HG02588 (cell line): Measurements from ENCODE around the gene MAB21L4.

Experiments
- ATAC-seq: cut with Tn5 transposase; IDR thresholded peaks from one replicate; pipeline ENCODE4 v1.9.1; 2021; ENCODE audit warnings: mild to moderate bottlenecking, moderate library complexity; ENCODE audit not compliant: unreplicated experiment

Gene MAB21L4

DNA sequence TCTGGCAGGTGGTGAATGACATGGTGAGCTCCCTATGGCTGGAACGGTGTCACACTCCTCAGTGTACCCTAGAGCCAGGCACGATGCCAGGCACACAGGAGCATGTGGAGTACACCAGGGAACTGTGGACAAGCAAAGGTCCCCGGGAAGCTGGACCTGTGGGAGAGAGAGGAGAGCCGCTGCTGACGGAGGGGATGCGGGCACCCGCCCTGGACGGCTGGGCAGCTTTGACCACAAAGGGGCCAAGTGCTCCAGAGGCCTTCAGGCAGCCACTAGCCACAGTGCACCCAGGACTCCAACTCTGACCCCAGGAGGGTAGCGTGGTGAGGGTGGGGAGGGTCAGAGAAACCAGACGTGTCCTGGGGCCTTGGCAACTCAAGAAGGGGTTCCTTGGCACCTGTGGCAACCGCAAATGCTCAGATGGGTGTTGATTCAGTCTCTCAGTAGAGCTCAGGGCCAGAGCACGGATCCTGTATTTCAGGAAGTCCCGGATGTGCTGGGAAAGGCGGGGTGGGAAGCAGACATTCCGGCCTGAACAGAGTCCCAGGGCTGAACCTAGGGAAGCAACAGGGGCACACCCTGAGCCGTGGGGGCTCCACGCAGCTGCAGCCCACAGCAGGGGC, 2.3 kb upstream of the MAB21L4 start:
- no peak for ATAC-seq

DNA sequence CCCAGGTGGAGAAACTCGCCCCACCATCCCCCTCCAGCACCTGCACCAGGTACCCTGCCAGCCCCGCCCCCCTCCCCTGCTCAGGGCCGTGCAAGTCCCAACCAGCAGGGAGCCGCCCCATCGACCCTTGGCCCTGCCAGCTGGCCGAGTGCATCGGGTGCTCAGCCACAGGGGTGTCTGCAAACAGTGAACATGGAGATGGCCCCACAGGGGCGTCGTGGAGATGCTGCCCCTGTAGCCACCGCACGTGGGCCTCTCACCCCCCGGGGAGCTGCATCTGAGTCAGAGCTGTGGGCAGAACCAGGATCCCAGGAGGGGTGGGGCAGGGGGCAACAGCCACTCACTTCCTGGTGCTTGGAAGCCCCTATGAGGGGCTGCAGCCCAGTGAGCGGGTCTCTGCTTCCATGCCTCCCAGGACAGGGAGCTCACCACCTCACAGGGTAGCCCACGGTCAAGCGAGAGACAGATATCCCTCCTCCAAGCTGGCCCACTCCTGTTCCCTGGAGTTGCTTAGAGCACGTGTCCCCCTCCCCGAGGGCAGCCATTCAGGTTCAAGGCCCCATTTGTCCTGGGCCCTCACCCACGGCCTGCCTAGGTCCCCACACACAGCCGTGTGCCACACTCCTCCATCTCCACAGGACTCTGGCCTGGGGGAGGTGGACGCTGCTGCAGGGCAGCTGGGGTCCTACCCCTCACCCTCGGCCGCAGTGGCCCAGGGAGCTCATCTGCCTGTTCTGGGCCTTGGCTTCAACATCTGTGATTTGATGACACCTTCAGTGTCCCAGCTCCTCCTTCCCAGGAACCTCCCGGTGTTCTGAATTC, 1.1 kb upstream of the MAB21L4 start:
- no peak for ATAC-seq

DNA sequence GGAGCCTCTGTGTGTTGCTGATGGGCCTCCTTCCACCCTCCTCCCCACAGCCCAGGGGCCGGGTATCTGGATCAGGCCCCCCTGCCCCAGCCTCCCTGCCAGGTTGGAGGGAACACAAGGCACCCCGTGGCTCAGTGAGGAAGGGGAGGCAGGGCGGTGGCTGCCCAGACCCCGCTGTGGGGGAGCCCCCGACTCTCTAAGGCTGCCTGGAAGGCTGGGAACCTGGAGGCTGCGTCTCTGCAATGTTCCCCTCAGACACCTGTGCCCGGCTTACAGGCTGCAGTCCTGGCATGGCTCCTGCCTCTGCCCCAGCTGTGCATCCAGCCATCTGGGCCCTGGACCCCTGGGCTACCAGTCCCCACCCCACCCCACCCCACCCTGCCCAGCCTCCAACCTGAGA, 438 bp upstream of the MAB21L4 start:
- ATAC-seq, result no peak

DNA sequence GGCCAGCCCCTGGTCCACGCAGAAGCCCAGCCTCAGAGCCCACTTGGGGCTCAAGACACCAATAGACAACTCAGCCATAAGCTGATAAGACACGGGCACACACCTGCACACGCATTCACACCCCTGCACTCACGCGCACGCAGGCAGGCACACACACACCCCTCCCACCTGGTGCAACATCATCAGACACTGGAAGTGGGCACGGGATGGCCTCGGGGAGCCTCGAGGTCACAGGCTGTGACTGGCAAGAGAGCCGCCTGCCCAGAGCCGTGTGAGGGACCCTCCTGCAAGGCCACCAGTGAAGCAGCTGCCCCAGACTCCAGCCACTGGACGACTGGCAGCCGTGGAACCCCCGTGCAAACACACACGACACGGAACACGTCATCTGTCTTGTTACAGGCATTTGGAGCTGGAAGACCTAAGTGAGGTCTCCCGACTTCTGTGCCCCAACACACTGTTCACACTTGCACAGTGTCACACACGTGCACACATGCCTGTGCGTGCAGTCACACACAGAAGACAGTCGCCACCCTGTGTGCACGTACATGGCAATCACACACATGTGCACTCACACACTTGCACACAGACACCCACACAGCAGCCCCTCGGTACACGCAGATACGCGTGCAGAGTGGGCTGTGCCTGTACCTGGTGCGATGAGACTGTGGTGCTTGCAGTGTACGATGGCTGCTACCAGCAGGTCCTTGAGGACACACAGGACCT, 959 bp downstream of the MAB21L4 start:
- ATAC-seq, result no peak

DNA sequence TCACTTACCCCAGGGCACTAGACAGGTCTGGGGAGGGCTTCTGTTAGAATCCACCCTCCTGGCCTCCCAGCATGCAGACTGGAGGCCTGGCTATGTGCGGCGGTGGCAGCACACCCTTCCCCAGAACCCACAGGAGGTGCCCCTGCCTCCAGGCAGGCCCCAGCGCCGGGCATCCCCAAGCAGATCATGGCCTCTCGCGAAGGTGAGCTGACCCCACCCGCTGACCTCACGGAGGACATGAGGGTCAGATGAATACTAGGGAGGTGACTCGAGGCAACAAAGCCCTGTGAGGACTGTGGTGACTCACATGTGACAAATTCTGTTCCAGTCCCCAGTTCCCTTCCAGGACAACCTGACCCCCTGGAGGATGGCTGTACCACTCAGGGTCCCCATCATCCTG, 1.9 kb downstream of the MAB21L4 start:
- no peak for ATAC-seq

DNA sequence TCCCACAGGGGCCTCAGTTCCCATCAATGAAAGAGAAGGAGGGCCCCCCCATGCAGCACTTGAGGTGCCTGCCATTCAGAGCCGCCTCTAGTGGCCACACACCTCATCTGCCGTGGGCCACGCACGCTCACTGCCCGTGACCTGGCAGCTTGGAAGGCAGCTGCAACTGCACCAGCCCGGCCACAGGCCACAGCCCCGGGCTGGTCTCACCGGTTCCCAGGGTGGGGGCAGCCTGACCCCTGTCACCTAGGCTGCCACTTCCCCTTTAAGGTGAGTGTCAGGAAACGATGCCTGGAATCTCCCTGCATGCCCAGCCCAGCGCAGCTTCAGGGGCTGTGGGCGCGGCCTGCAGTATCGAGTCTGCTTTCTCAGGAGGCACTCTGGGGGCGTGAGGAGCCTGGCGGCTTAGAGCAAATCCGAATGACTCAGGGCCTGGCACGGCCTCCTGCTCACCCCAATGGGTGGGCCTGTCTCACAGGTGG, 2.6 kb downstream of the MAB21L4 start:
- ATAC-seq, result no peak

DNA sequence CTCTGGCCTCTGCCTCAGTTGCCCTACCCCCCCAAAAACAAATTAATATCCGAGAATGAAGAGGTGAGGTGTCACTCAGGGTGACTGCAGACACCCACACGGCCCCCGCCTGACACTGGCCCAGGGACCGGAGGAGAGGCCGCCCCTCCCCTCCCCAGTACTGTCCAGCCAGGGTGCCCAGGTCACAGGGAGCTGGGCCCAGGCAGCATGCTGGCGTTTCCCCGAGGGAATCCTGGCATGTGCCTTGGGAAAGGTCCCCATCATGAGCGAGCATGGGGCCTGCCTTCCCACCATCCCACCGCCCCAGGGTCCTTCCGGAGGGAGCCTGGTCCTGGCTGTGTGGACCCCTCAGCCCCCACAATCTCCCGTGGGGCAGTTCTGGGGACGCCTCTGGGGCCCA, 3.0 kb downstream of the MAB21L4 start:
- no peak for ATAC-seq

DNA sequence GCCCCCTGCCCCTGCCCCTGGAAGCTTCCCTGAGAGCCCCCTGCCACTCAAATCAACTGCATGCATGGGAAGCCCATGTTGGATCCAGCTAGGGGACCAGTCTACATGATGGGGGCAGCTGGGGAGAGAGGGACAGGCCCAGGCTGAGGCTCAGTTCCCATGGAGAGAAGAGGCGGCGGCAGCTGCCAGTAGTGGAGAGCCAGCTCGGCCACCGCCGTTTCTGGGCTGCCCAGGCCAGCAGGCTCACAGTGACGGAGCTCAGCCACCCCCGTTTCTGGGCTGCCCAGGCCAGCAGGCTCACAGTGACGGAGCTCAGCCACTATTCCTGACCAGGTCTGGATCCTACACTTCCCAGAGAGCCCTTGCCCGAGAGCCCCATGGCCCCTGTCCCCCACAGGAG, 3.6 kb downstream of the MAB21L4 start:
- no peak for ATAC-seq

DNA sequence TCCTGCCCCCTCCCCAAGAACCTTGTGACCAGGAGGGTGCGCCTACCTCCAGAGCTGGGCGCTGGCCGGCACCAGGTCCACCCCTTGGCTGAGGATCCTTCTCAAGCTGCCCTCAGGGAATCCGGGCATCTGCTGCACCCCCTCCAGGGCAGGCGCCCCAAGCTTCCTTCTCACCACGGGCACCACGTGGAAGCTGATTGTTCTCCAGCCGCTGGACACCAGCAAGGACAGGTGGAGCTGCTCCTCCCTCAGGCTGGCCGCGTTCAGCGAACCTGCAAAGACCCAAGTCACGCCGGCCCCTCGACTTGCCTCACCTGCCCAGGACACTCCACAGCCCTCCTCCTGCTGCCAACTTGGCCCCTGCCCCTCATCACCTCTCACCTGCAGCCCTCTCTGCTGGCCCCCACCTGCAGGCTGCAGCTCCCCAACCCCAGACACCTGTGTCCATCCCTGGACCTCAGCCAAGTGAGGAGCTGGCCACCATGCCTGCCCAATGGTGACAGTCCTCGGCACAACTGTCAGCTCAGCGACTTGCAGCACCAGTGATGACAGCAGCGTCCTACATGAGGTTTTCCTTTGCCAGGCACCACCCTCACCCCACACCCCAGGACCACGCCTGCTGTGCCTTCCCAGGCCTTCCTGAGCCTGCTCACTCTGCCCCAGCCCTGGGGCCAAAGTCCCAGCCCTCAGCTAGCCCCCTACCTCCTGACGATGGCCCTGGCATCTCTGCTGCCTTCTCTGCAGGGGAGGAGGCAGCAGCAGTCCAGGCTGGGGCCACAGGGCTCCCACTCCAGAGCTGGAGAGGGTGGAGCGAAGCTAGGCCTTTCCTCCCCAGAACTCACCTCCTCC, 4.2 kb downstream of the MAB21L4 start:
- ATAC-seq, result no peak

DNA sequence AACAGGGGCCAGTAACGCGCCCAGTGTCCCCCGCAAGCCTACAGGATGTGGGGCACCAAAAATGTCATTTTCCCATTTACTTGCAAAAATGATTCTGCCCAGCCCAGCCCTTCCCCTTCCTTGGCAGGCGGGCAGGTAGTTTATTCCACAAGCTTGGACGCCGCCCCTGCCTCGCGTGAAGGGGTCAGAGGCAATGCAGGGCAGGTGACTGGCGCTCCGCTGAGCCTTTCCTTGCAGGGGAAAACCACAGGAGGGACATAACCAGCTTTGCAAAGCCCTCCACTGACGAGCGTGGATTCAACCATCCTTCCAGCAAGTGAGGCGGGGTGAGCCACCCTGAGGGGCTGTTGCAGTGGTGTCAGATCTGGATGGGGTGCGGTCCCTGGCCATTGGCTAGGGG, 5.3 kb downstream of the MAB21L4 start:
- no peak for ATAC-seq

DNA sequence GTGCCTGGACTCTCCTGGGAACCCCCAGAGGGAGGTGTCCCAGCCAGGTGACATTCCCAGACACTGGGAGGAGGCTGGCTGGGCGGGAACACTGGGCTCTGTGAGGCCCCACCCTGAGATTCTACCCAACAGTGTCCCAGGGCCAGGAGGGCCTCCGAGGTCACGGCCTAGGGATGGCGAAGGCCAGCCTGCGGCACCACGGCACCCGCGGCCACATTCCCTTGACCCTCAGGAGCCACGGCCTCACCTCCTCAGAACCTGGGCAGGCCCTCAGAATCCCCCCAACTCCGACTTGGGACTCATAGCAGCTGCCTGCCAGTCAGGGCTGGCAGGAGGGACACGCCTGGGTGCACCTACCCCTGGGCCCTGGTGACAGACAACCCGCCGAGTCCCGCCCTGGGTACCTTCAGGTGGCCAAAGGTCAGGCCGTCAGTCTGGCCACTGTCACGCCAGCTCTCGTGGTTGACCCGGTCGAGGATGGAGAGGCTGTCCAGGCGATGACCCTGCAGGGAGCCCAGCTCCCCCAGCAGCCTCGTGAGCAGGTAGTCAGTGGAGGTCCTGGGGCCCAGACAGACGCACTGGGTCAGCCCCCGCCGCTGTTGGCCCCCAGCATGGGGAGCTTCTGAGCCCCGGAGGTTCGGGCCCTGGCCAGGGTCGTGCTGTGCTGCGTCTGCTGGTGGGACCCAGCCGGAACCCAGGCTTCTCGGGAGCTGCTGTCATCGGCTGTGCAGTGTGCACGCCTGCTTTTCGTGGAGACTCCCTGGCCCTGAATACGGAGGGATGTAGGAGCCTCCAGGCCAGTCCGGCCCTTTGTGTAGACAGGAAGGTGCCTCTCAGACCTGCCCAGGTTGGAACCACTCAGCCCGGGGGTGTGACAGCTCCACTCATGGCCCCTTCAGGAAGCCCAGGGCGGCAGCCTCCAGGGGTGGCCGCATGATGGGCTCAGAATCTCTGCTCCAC, 6.1 kb downstream of the MAB21L4 start:
- ATAC-seq, result no peak

DNA sequence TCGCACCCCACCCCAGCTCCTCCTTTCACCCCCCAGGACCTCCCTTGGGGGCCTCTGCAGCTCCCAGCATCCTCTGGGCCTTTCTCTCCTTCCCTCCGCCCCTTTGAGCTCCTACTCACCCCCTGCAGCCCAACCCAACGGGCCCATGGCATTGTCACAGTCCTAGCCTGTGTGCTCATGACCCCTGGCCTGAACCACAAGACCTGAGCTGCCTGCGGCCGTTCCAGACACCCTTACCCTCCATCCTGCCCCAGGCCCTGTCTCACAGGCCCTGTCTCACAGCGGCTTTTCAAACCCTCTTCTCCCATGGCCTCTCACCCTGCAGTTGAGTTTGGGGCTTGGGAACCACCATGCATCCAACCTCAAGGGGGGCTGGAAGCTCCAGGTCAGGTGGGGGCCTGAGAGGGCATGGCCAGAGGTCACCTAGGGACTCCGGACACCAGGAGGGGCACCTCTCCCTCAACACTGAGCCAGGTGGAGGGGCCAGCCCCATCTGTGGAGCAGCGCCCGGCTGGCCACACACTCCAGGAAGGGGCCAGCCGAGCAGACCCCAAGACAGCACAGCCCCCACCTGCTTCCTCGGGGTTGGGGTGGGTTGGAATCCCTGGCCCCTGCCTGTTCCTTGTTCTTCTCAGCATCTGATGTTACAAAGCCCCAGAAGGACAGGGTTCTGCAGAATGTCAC, 6.9 kb downstream of the MAB21L4 start:
- ATAC-seq, result no peak

DNA sequence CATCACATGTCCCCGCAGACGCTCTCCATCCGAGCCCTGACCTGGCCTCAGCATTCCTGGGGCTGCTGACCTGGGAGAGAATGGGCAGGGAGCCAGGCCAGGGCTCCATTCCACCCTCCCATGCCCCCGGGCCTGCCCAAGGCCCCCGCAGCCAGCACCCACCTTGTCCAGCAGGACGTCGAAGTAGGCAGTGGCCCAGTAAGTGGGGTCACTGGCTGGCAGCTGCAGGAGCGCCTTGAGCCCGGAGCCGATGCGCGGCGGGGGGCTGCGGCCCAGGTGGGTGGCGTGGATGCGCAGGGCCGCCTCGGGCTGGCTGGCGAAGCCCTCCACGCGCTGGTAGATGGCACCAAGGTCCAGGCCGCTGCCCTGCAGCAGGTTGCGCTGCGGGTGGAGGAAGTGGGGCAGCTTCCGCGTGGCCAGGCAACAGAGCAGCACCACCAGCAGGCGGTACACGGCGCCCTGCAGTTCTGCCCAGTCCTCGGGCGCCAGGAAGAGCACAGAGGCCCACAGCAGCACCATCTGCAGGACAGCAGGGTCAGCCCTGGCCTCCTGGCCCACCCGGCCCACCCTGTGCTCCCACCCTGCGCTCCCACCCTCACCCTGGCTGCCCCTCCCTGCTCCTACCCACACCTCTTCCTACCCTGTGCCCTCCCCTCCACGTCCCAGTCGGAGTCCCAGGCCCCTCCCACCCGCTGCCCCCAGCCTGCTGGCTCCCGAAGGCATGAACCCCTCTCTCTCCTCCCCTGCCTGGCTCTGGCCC, 7.6 kb downstream of the MAB21L4 start:
- no peak for ATAC-seq

DNA sequence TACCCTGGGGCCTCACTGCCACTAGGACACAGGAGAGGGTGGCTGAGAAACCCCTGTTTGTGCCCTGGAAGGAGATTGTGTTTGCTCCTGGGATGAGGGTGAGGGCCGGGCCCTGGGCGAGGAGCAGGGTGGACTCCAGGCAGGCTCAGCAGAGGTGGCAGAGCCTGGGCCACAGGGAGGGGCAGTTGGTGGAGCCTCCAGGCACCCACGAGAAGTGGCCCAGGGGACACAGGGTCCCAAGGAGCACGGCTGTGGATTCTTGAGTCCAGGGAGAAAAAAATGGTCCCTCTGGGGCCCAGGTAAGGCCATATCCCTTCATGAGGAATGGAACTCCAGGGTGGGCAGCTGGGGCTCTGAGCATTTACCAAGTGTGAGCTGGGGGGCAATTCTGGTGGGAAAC, 8.3 kb downstream of the MAB21L4 start:
- ATAC-seq, result no peak

DNA sequence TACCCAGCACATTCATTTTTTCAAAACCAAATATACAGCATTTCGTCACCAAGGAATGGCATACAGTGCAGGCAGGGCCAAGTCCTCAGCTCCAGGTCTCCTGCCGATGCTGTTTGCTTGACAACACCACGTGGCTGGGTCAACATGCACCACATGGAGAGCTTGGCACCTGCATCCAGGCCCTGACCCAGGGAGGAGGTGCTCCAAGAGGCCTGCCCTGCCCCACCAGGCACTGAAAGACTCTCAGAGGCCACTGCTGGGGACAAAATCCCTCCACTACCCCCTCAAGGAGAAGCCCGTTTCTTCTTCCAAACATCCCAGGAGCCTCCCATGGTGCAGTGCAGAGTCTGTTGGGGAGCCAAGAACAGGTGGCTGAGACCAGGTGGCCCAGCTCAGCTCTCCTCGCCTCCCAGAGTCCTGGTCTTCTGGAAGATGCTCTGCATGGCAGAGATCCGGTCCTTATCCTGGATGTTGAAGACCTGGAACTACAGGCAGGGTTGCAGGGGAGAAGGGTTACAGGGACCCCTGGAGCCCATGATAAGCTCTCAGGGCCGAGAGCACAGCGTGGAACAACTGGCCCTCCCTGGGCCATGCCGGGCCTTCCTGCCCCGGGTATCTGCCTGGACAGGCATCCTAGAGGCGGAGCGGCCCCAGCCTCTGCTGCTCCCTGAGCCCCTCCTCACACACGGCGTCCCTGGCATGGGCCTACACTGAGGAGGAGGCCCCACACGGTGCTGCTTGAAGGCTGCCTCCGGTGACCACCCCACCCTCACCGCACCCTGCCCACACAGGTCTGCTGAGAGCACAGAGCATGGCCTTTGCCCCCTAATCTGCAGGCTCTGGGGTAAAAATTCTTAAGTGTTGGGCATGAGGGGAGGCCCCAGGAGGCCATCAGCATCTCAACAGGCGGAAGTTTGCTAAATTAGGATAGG, 9.0 kb downstream of the MAB21L4 start:
- no peak for ATAC-seq

DNA sequence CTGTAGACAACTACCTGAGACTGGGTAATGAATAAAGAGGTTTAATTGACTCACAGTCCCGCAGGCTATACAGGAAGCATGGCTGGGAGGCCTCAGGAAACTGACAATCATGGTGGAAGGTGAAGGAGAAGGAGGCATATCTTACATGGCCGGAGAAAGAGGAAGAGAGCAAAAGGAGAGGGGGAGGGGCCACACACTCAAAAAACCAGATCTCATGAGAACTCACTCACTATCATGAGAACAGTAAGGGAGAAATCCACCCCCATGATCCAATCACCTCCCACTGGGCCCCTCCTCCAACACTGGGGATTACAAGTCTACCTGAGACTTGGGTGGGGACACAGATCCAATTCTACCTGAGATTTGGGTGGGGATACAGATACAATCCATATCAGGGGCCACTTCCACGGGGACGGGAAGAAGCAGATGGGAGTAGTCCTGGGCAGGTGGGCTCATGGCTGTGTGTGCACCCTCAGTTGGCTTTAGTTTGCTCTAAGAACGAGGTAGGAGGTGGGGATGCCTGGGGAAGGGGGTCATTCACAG, 9.9 kb downstream of the MAB21L4 start:
- no peak for ATAC-seq

DNA sequence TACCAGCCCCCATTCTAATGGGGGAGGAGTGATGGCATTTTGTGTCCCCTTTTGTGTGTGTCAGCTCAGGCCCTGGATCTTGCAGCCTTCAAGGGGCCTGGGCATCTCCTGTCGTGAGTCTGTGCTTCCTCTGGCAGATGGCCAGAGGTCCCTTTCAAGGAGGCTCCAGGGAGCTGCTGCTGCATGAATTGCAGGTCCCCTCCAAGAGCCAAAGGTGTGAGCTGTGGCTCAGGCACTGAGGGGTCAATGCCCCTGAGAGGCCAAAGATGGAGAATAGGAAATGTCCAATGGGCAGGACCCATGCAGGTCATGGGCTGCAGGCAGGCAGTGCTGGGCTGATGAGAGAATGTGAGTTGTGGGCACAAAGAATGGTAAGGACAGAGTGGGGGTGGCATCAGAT, 10.4 kb downstream of the MAB21L4 start:
- no peak for ATAC-seq
